HepG2 (cell line): ENCODE data around the gene MIA. TPM values are rescaled to one million over a fixed set of nuclear protein-coding genes. Genes with fewer than 3 reads are reported as not detected.

Source experiments
- NKX3-1 ChIP-seq: sonication (generic); formaldehyde crosslinking; IDR thresholded peaks from 2 replicates; pipeline ENCODE4 v1.5.0; 2020; ENCODE audit warnings: missing genetic modification reagents
- PATZ1 ChIP-seq: sonication (generic); formaldehyde crosslinking; IDR thresholded peaks from 2 replicates; pipeline ENCODE4 v1.4.0; 2020; ENCODE audit warnings: missing genetic modification reagents
- SNAPC4 ChIP-seq: sonication (generic); formaldehyde crosslinking; IDR thresholded peaks from 2 replicates; pipeline ENCODE4 v1.4.0; 2020; ENCODE audit warnings: mild to moderate bottlenecking, missing genetic modification reagents
- SRSF9 ChIP-seq: fragments of 200-400 bp; formaldehyde crosslinking; IDR thresholded peaks from 2 replicates; pipeline ENCODE4 v1.6.1; 2018; ENCODE audit warnings: borderline replicate concordance, mild to moderate bottlenecking, low read depth, low read length; ENCODE audit not compliant: insufficient read depth, poor library complexity, severe bottlenecking
- ZNF207 ChIP-seq: fragments of 450-650 bp; IDR thresholded peaks from 2 replicates; pipeline ENCODE4 v1.6.1; 2016; ENCODE audit warnings: antibody characterized with exemption, borderline replicate concordance
- ZNF263 ChIP-seq: sonication (generic); formaldehyde crosslinking; IDR thresholded peaks from 2 replicates; pipeline ENCODE4 v1.4.0; 2020; ENCODE audit warnings: missing genetic modification reagents
- polyA plus RNA-seq, 8 experiments: library from polyadenylated mRNA; depleted of rRNA in 3 of 8; stranded (reverse) in 7 of 8; unstranded in 1 of 8; fragments of >200 nt; fragmentation: Illumina TruSeq in 4 of 8; extraction: Trizol in 4 of 8; gene quantifications; 2 replicates each; pipeline versions ENCODE4 v1.2.1 to v1.2.3, GENCODE V29; 2011 to 2016; ENCODE audit warnings: low read depth in 4 of 8, missing spikeins in 1 of 8, mixed read lengths in 1 of 8; ENCODE audit not compliant: insufficient read depth in 1 of 8
- total RNA-seq, 5 experiments: library from RNA; depleted of rRNA; stranded (reverse); fragments of >200 nt; fragmentation: Illumina TruSeq; extraction: Trizol; gene quantifications; 2 replicates each; pipeline ENCODE4 v1.2.3, GENCODE V29; 2016; ENCODE audit warnings: low read depth in 1 of 5
- TF ChIP-seq, protein P1 (sequence below): sonication (generic); formaldehyde crosslinking; IDR thresholded peaks from 2 replicates; pipeline ENCODE4 v1.5.1; 2020; ENCODE audit warnings: mild to moderate bottlenecking, moderate library complexity, missing genetic modification reagents

The MIA gene
- total and polyA plus RNA-seq, 2 of the 13 experiments (the other 11 are each of a cell fraction or from before 2014, with no cell fraction given), result 0.61 TPM; not detected in 1

DNA sequence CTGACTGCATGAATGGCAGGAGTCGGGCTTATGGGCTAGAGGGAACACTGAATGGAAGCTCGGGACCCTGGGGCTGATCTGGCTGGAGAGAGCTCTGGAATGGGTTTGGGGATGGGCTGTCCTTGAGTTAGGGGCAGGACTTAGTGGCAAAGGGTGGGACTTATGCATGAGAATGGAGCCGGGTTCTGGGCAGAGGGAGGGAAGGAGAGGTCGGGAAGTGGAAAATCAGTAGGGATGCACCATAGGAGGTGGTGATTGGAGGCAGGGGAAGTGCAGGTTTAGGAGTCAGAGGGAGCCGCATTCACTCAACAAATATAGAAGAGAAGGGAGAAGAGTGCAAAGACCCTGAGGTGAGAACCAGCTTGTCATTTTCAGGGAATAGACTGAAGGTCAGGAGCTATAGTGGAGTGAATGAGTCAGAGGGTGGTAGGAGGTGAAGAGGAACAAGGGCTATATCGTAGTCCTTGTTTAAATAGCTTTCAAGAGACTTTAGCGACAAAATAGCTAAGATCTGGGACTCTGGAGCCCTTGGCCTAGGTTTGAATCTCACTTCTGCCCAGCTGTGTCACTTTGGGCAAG lies 3.5 kb downstream of the MIA start (continued):
- TF ChIP-seq SNAPC4 (CRISPR knock-in tag) (0 out of 2 replicates have a peak, but pooled peaks have one; percentile 64), SRSF9 (no peak), NKX3-1 (CRISPR knock-in tag) (no peak), ZNF207 (no peak), ZNF263 (CRISPR knock-in tag) (no peak), PATZ1 (CRISPR knock-in tag) (no peak)
- TF ChIP-seq, protein P1, sequence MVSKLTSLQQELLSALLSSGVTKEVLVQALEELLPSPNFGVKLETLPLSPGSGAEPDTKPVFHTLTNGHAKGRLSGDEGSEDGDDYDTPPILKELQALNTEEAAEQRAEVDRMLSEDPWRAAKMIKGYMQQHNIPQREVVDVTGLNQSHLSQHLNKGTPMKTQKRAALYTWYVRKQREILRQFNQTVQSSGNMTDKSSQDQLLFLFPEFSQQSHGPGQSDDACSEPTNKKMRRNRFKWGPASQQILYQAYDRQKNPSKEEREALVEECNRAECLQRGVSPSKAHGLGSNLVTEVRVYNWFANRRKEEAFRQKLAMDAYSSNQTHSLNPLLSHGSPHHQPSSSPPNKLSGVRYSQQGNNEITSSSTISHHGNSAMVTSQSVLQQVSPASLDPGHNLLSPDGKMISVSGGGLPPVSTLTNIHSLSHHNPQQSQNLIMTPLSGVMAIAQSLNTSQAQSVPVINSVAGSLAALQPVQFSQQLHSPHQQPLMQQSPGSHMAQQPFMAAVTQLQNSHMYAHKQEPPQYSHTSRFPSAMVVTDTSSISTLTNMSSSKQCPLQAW (CRISPR knock-in tag), result peak; percentile 6; the same call in 1 of the 2 replicates
